ENCODE measurements around the gene MKLN1.

DNA sequence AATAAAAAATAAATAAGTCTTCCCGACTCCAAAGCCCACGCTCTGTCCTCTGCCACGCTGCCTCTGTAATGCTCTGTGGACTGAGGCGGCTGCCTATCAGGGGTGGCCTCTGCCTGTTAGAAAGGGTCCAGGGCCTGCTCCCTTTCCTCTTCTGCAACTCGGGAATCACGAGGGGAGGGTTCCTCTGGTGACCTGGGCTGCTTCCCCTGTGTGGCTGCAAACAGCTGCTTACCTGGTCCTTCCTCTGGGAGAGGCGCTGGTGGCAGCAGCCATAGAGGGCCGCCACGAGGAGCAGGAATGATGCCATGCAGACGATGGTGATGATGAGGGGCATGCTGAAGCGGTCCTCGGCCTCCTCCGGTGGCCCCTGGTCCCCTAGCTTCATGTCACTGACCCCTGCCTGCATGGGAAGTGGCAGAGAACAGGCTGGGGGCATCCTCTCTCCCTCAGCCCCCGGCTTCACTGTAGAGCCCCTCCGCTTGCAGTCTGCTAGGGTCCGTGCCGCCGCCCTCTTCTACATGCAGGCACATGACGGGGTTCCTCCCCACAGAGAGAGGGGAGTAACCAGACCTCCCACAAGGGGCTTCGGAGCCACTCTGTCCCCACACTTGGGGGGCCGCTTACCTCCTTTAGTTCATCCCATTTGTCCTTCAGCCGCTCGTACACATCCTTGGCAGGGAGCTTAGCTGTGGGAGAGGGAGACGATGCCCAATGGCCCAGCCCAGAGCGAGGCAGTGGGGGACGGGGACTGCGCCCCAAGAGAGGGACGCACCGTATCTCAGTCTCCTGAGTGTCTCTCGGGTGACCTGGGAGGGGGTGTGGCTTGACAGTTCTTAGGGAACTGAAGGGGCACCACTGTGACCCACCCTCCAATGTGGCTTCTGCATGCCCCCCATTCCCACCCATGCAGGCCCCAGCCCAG lies 178.2 kb downstream of the MKLN1 start:
- TF ChIP-seq, protein P1, sequence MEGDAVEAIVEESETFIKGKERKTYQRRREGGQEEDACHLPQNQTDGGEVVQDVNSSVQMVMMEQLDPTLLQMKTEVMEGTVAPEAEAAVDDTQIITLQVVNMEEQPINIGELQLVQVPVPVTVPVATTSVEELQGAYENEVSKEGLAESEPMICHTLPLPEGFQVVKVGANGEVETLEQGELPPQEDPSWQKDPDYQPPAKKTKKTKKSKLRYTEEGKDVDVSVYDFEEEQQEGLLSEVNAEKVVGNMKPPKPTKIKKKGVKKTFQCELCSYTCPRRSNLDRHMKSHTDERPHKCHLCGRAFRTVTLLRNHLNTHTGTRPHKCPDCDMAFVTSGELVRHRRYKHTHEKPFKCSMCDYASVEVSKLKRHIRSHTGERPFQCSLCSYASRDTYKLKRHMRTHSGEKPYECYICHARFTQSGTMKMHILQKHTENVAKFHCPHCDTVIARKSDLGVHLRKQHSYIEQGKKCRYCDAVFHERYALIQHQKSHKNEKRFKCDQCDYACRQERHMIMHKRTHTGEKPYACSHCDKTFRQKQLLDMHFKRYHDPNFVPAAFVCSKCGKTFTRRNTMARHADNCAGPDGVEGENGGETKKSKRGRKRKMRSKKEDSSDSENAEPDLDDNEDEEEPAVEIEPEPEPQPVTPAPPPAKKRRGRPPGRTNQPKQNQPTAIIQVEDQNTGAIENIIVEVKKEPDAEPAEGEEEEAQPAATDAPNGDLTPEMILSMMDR (IDR thresholded peaks at IDR 0.05), result no peak
- no peak for TF ChIP-seq POLR2AphosphoS5 (IDR thresholded peaks at IDR 0.05)
